Stomach (tissue), 9 donors: Measurements from ENCODE around the gene TRAPPC3L. TPM values are rescaled to one million over a fixed set of nuclear protein-coding genes. Genes with fewer than 3 reads are reported as not detected.

Experiments used
- DNase-seq, 2 donors: peaks; one replicate each; pipeline versions ENCODE4 v3.0.0 to v3.0.0-alpha.2; 2013 to 2019
- H3K27ac ChIP-seq, 5 donors: fragments of 200-600 bp in 4 of 5; sonication (generic) in 4 of 5; one replicate each; pipeline ENCODE4 v1.5.1; 2013 to 2019; ENCODE audit warnings: mild to moderate bottlenecking in 1 of 5, moderate library complexity in 1 of 5
- H3K27me3 ChIP-seq, 3 donors: fragments of 200-600 bp; sonication (generic); one replicate each; pipeline ENCODE4 v1.5.1; 2017 to 2019; ENCODE audit warnings: mixed run types in 1 of 3
- H3K36me3 ChIP-seq, 4 donors: fragments of 200-600 bp; sonication (generic); 1 replicate in 3 of 4; 2 replicates in 1 of 4; pipeline ENCODE4 v1.5.1; 2016 to 2019
- H3K4me1 ChIP-seq, 4 donors: fragments of 200-600 bp; sonication (generic); one replicate each; pipeline ENCODE4 v1.5.1; 2016 to 2019
- H3K4me3 ChIP-seq, 4 donors: fragments of 200-600 bp; sonication (generic) in 3 of 4; one replicate each; pipeline ENCODE4 v1.5.1; 2016 to 2019; ENCODE audit warnings: mild to moderate bottlenecking in 1 of 4
- H3K9me3 ChIP-seq, 4 donors: fragments of 200-600 bp; sonication (generic); one replicate each; pipeline ENCODE4 v1.5.1; 2016 to 2019
- CTCF ChIP-seq, 7 experiments: fragments of 450-650 bp in 4 of 7; fragments of 200-600 bp in 3 of 7; sonication (generic) in 3 of 7; IDR thresholded peaks; one replicate each; pipeline ENCODE4 v1.5.1; 2016 to 2019; ENCODE audit warnings: antibody characterized with exemption in 7 of 7, control low read depth in 2 of 7, mild to moderate bottlenecking in 1 of 7
- EP300 ChIP-seq: sonication (generic); formaldehyde crosslinking; IDR thresholded peaks from one replicate; pipeline ENCODE4 v1.6.1; 2017; ENCODE audit warnings: antibody characterized with exemption
- POLR2A ChIP-seq, 4 donors: fragments of 450-650 bp; IDR thresholded peaks; one replicate each; pipeline ENCODE4 v1.6.1; 2016; ENCODE audit warnings: antibody characterized with exemption in 4 of 4, control low read depth in 2 of 4, mild to moderate bottlenecking in 1 of 4, moderate library complexity in 1 of 4
- POLR2AphosphoS5 ChIP-seq, 3 donors: sonication (generic); formaldehyde crosslinking; IDR thresholded peaks; one replicate each; pipeline ENCODE4 v1.6.1; 2016; ENCODE audit warnings: antibody characterized with exemption in 3 of 3
- WGBS, 5 donors: extraction: QIAGEN DNeasy Blood & Tissue Kit in 3 of 5; methylation state at CpG; one replicate each; pipeline versions ENCODE4 v1.1.5 to v1.1.7; 2013 to 2018; 5-methylcytosine and 5-hydroxymethylcytosine counted together
- intact Hi-C: fragments of 100-400 bp; cut with DNase I; formaldehyde crosslinking; loops from one replicate; pipeline ENCODE4 v1.15.1; 2023; ENCODE audit warnings: low total_unique reads
- polyA plus RNA-seq, 3 donors: library from polyadenylated mRNA; stranded (reverse); fragments of 200-250 nt; gene quantifications; one replicate each; pipeline ENCODE4 v1.2.3, GENCODE V29; 2013
- total RNA-seq, 5 donors: library from RNA; depleted of rRNA; stranded (reverse); fragments of >200 nt; gene quantifications; one replicate each; pipeline versions ENCODE4 v1.1.0 to v1.2.3, GENCODE V29; 2014 to 2016
- donor health status: healthy with polysubstance abuse.
- donor health status: Bipolar disorder and iron deficiency.
- donor health status: healthy.

Gene TRAPPC3L
- total and polyA plus RNA-seq, 8 donors = not detected

- no peak for DNase-seq
- H3K36me3 ChIP-seq = no peaks in the 10 kb centered on the region
- H3K9me3 ChIP-seq = no peaks in the 10 kb centered on the region
- H3K27me3 ChIP-seq = no peaks in the 10 kb centered on the region
- no peak overlapping the region for H3K4me3 ChIP-seq
- no peak overlapping the region for H3K27ac ChIP-seq
- no peak for TF ChIP-seq EP300
- TF ChIP-seq POLR2AphosphoS5 (IDR thresholded peaks at IDR 0.05) = no peak
- no peak for TF ChIP-seq CTCF (IDR thresholded peaks at IDR 0.05)
- no peak for TF ChIP-seq POLR2A (IDR thresholded peaks at IDR 0.05)
- 93 to 100% (median 95%) methylated on average over 1 of the region's 1 CpG for WGBS, 5 donors
- no peaks in the 10 kb centered on the region for H3K4me1 ChIP-seq
- intact Hi-C loops = no loop called here
These were observed 53.7 kb downstream of the TRAPPC3L start for GRCh38 chr6:116491610-116492330.

GRCh38 chr6:116485559-116486184 is 59.8 kb downstream of the TRAPPC3L start:
- Histone ChIP-seq H3K27ac (no peak overlapping the region), H3K36me3 (no peaks in the 10 kb centered on the region), H3K4me1 (peaks cover 0 to 6% (median 0%) of the 10 kb centered on the region in 4 donors), H3K4me3 (no peak overlapping the region), H3K9me3 (no peaks in the 10 kb centered on the region), H3K27me3 (no peaks in the 10 kb centered on the region)
- TF ChIP-seq POLR2A (IDR thresholded peaks at IDR 0.05) = no peak
- TF ChIP-seq EP300 = no peak
- TF ChIP-seq CTCF (IDR thresholded peaks at IDR 0.05) = no peak
- no peak for TF ChIP-seq POLR2AphosphoS5 (IDR thresholded peaks at IDR 0.05)
- 69 to 85% (median 78%) methylated on average over 5 of the region's 5 CpGs for WGBS, 5 donors
- DNase-seq = no peak
- intact Hi-C loops = no loop called here

GRCh38 chr6:116483616-116484015 is 61.9 kb downstream of the TRAPPC3L start:
- 33 to 59% (median 40%) methylated on average over 2 of the region's 2 CpGs for WGBS, 5 donors

GRCh38 chr6:116482780-116483179 is 62.7 kb downstream of the TRAPPC3L start:
- TF ChIP-seq EP300 = no peak
- TF ChIP-seq POLR2A (IDR thresholded peaks at IDR 0.05) = no peak
- no peak for TF ChIP-seq CTCF (IDR thresholded peaks at IDR 0.05)
- TF ChIP-seq POLR2AphosphoS5 (IDR thresholded peaks at IDR 0.05) = no peak
- H3K27ac ChIP-seq = no peak overlapping the region
- H3K36me3 ChIP-seq = no peaks in the 10 kb centered on the region
- 39 to 58% (median 47%) methylated on average over 1 of the region's 1 CpG for whole genome bisulfite sequencing, 5 donors
- H3K4me3 ChIP-seq = no peak overlapping the region
- H3K4me1 ChIP-seq = peaks cover 0 to 6% (median 0%) of the 10 kb centered on the region in 4 donors
- no peaks in the 10 kb centered on the region for H3K27me3 ChIP-seq
- no peak for DNase-seq
- intact Hi-C loops = no loop called here
- H3K9me3 ChIP-seq = no peaks in the 10 kb centered on the region

More at GRCh38 chr6:116483616-116484015, 61.9 kb downstream of the TRAPPC3L start:
- H3K27ac ChIP-seq = no peak overlapping the region
- no peaks in the 10 kb centered on the region for H3K9me3 ChIP-seq
- intact Hi-C loops = no loop called here
- H3K4me3 ChIP-seq = no peak overlapping the region
- peak in 1 of 2 donors; percentile 55 for DNase-seq
- no peaks in the 10 kb centered on the region for H3K27me3 ChIP-seq
- H3K36me3 ChIP-seq = no peaks in the 10 kb centered on the region
- TF ChIP-seq CTCF (IDR thresholded peaks at IDR 0.05) (no peak), EP300 (no peak), POLR2A (IDR thresholded peaks at IDR 0.05) (no peak), POLR2AphosphoS5 (IDR thresholded peaks at IDR 0.05) (no peak)
- H3K4me1 ChIP-seq = peaks cover 0 to 6% (median 0%) of the 10 kb centered on the region in 4 donors
